ENCODE results near the gene LRP4. TPM values are rescaled to one million over a fixed set of nuclear protein-coding genes. Genes with fewer than 3 reads are reported as not detected.

LRP4 gene
- total and polyA plus RNA-seq, 2 of the 4 experiments (the other 2 are of a cell fraction): 4.1 to 5.8 TPM

- ATAC-seq (ENCODE audit: low read depth) (no peak), DNase-seq (no peak)
- no peak overlapping the region for H2AK9ac ChIP-seq (replicated peaks; ENCODE audit: low read depth, low read length, poor library complexity)
- intact Hi-C loops (cut with micrococcal nuclease) (no loop called here), dilution Hi-C loops (cut with HindIII; ENCODE audit: low sequenced_read_pairs, unreplicated experiment) (no loop called here), in situ Hi-C loops (cut with MboI; ENCODE audit: low sequenced_read_pairs) (no loop called here)
- H2BK20ac ChIP-seq (ENCODE audit: low read depth, low read length): no peak overlapping the region
- H3K79me1 ChIP-seq (ENCODE audit: low read depth in 1 of 2, low read length in 2 of 2): no peaks in the 10 kb centered on the region
- H3K23ac ChIP-seq (ENCODE audit: low read depth, low read length): no peak overlapping the region
- whole genome bisulfite sequencing, 2 experiments (ENCODE audit: extremely low coverage in 2 of 2, insufficient read length in 1 of 2): 90% methylated on average over 6 of the region's 12 CpGs; no CpG with 5 or more reads in 1 of the 2 experiments
- no peak overlapping the region for H2AK5ac ChIP-seq (ENCODE audit: low read depth, low read length)
- H3K4me3 ChIP-seq (ENCODE audit: insufficient read depth, low read depth, low read length): no peak overlapping the region
- H3K14ac ChIP-seq (replicated peaks; ENCODE audit: low read depth, low read length): no peak overlapping the region
- H4K91ac ChIP-seq (ENCODE audit: insufficient read depth, low read depth, low read length): no peak overlapping the region
- no peaks in the 10 kb centered on the region for H4K20me1 ChIP-seq (ENCODE audit: insufficient read depth, low read length)
- CTCF ChIA-PET: no interaction called here
- H2AFZ ChIP-seq (replicated peaks; ENCODE audit: low read length, poor library complexity): no peak overlapping the region
- peaks cover 3% of the 10 kb centered on the region; the same call in 1 of the 2 replicates for H3K9me3 ChIP-seq (ENCODE audit: control insufficient read depth, insufficient read depth, low read length)
- POLR2A ChIA-PET (ENCODE audit: unreplicated experiment): no interaction called here
- no peaks in the 10 kb centered on the region for H3K4me1 ChIP-seq (ENCODE audit: control insufficient read depth, insufficient read depth, low read length)
- H3K27ac ChIP-seq (ENCODE audit: insufficient read depth, low read length): no peak overlapping the region
- TF ChIP-seq RCOR1 (IDR thresholded peaks at IDR 0.05; ENCODE audit: insufficient replicate concordance, low read length) (no peak), CTCF (conservative IDR thresholded peaks at IDR 0.05; ENCODE audit: low read depth, low read length) (no peak), ELK1 (IDR thresholded peaks at IDR 0.05; ENCODE audit: borderline replicate concordance, low read depth, low read length) (no peak), MXI1 (IDR thresholded peaks at IDR 0.05; ENCODE audit: borderline replicate concordance, low read depth, low read length) (no peak), MAFK (IDR thresholded peaks at IDR 0.05; ENCODE audit: low read depth, low read length) (no peak), CEBPB (IDR thresholded peaks at IDR 0.05; ENCODE audit: low read depth, low read length) (no peak), MAZ (IDR thresholded peaks at IDR 0.05; ENCODE audit: borderline replicate concordance, low read depth, low read length) (no peak), NFE2L2 (IDR thresholded peaks at IDR 0.05; ENCODE audit: low read depth, low read length) (no peak), SMC3 (IDR thresholded peaks at IDR 0.05; ENCODE audit: low read depth, low read length) (no peak), BHLHE40 (IDR thresholded peaks at IDR 0.05; ENCODE audit: low read depth, low read length) (no peak)
- H3K4ac ChIP-seq (ENCODE audit: low read depth, low read length): no peak overlapping the region
- H2BK120ac ChIP-seq (ENCODE audit: low read depth, low read length): no peak overlapping the region
- H4K5ac ChIP-seq (ENCODE audit: low read depth, low read length): no peak overlapping the region
- no peak overlapping the region for H2BK15ac ChIP-seq (ENCODE audit: low read depth, low read length)
- no peak overlapping the region for H3K9ac ChIP-seq (ENCODE audit: low read depth, low read length)
- BruUV-seq (replicated peaks): no TSS peak
- H4K8ac ChIP-seq (ENCODE audit: low read depth in 2 of 2, low read length in 2 of 2): no peak overlapping the region
- H3K56ac ChIP-seq (ENCODE audit: extremely low read depth, insufficient read depth, low read length): no peak overlapping the region
- H3K36me3 ChIP-seq (ENCODE audit: control insufficient read depth, insufficient read depth, low read length): peaks cover 2% of the 10 kb centered on the region; the same call in 1 of the 2 replicates
- no peak overlapping the region for H3K18ac ChIP-seq (ENCODE audit: low read depth, low read length)
- H3K27me3 ChIP-seq (ENCODE audit: control insufficient read depth, insufficient read depth, low read length): no peaks in the 10 kb centered on the region
- H3K4me2 ChIP-seq (ENCODE audit: low read depth, low read length): no peak overlapping the region
- H3K9me1 ChIP-seq (ENCODE audit: insufficient read depth, low read length): no peaks in the 10 kb centered on the region
- no peak overlapping the region for H2BK5ac ChIP-seq (ENCODE audit: low read depth, low read length, poor library complexity, severe bottlenecking)
Measured at GRCh38 chr11:46858920-46859546, 59.3 kb downstream of the LRP4 start.
